HTERT RPE-1 (cell line): Measurements from ENCODE around the gene MYO1E.
"Not testable (repeated sequence)": the region's sequence is repeated elsewhere in the genome, so short reads cannot be mapped to it uniquely, and the experiment has no call there.

Experiments
- in situ Hi-C: fragments of 300-500 bp; cut with MboI; formaldehyde crosslinking; loops from 4 replicates; pipeline ENCODE4 v1.14.3; 2020; ENCODE audit warnings: low sequenced_read_pairs

The MYO1E gene

DNA sequence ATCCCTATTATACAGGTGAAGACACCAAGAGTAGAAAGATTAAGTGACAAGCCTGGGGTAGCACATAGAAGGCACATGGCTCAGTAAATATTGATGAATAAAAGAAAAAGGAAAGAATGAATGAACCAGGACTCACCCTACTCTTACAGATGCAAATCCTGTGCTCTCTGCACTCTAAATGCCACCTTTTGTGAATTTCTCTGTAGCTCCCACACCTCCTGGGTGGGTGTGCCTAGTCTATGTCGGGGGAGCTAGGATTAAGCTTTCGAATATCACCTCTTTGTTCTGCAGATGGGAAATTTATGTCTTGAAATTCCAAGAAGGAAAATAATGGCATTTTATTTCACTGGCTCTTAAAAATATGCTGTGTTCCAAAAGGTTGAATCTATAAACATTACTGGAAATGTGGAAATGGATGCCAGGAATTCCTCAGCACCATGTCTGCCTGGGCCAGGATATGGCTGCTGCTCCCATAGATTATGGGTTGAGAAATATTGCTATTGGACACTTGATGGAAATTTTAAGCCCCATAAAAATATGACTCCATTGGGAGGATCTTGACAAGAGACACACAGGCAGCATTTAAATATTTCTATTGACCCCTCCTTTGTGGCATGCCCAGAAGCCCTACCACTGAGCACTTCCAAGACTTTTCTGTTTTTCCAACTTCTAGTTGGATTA is 224.4 kb downstream of the MYO1E start:
- in situ Hi-C loops, result no loop called here

- in situ Hi-C loops, result no loop called here
Measured at GRCh38 chr15:59147666-59148065, 225.0 kb downstream of the MYO1E start.

DNA sequence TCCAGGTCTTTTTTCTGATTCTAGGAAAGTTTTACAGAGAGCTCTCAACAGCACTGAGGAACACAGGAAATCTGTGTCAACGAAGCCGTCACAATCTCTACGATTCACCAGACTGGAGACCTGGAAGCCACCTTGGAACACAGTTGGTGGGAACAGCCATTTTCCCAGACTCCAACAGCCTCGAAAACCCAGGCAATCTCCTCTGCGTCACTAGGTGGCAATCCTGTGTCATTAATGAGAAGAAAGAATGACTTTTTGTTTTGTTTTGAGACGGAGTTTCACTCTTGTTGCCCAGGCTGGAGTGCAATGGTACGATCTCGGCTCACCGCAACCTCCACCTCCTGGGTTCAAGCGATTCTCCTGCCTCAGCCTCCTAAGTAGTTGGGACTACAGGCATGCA is 228.1 kb downstream of the MYO1E start:
- in situ Hi-C loops, result not testable (repeated sequence)

GRCh38 chr15:59143281-59143680 is 229.4 kb downstream of the MYO1E start:
- in situ Hi-C loops, result no loop called here

- in situ Hi-C loops, result no loop called here
Measured at GRCh38 chr15:59140422-59141226, 232.0 kb downstream of the MYO1E start.

- in situ Hi-C loops, result no loop called here
Measured at GRCh38 chr15:59138243-59138642, 234.4 kb downstream of the MYO1E start.

GRCh38 chr15:59137566-59137965 is 235.1 kb downstream of the MYO1E start:
- in situ Hi-C loops, result no loop called here

GRCh38 chr15:59133929-59134427 is 238.7 kb downstream of the MYO1E start:
- in situ Hi-C loops, result no loop called here

DNA sequence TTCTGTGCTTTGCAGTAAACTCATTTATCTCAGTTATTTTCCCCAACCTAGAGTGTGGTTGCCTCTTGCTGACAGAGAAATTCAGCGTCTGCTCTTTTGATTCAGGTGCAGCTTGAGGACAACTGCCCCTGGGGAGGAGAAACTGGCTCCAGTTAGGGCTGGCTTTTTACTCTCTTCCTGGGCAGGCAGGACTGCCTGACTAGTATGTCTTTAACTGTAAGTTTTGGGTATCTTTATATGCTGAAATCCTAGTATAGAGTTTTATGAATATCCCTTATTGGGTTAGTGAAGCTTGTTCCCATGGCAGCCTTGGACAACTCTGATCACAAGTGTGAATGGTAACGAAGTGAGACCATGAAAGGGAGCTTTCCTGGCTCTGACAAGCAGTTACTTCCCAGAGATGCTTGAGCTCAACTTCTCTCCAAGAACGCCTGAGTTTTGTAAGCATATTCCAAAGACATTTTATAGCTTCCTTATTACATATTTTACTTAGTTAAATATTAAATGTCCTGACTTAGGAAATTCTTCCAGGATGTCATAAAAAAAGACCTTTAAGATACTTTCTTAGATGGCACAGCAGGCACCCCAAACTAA is 240.6 kb downstream of the MYO1E start:
- in situ Hi-C loops, result no loop called here

- in situ Hi-C loops, result no loop called here
Measured at GRCh38 chr15:59131456-59131855, 241.2 kb downstream of the MYO1E start.

DNA sequence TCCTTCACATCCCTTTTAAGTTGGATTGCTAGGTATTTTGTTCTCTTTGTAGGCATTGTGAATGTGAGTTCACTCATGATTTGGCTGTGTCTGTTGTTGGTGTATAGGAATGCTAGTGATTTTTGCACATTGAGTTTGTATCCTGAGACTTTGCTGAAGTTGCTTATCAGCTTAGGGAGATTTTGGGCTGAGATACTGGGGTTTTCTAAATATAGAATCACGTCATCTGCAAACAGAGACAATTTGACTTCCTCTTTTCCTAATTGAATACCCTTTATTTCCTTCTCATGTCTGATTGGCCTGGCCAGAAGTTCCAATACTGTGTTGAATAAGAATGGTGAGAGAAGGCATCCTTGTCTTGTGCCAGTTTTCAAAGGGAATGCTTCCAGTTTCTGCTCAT is 245.4 kb downstream of the MYO1E start:
- in situ Hi-C loops, result not testable (repeated sequence)

DNA sequence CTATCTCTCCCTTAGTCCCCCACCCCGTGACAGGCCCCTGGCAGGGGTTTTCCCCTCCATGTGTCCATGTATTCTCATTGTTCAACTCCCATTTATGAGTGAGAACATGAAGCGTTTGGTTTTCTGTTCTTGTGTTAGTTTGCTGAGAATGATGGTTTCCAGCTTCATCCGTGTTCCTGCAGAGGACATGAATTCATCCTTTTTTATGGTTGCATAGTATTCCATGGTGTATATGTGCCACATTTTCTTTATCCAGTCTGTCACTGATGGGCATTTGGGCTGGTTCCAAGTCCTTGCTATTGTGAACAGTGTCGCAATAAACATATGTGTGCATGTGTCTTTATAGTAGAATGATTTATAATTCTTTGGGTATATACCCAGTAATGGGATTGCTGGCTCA is 247.0 kb downstream of the MYO1E start:
- in situ Hi-C loops, result not testable (repeated sequence)

- in situ Hi-C loops, result no loop called here
Measured at GRCh38 chr15:59124261-59124660, 248.4 kb downstream of the MYO1E start.

DNA sequence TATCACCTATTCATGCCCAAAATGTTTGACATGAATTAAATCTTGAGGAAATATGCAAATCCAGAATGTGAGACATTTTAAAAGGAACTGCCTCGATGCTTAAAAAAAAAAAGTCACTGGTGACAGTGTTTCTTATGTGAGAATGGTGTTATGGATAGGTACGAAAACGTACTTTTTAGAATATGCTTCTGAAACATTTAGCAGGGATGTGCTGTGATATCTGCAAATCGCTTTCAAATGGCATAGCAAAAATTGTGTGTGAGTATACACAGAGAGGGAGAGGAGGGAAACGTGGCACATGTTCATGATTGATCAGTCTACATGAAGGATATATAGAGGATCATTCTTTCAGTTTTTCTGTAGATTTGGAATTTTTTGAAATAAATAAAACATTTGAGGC is 251.7 kb downstream of the MYO1E start:
- in situ Hi-C loops, result no loop called here

DNA sequence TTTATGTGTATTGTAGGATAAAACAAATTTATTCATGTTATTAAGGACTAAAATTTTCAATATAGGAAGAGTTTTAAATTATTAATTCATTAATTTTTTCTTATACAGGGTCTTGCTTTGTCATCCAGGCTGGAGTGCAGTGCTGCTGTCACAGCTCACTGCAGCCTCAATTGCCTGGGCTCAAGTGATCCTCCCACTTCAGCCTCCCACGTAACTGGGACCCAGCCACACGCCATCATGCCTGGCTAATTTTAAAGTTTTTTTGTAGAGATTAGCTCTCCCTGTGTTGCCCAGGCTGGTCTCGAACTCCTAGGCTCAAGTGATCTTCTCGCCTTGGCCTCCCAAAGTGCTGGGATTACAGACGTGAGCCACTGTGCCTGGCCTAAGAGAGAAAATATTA is 253.0 kb downstream of the MYO1E start:
- in situ Hi-C loops, result no loop called here

GRCh38 chr15:59116771-59117170 is 255.9 kb downstream of the MYO1E start:
- in situ Hi-C loops, result no loop called here

- in situ Hi-C loops, result no loop called here
Measured at GRCh38 chr15:59116141-59116540, 256.5 kb downstream of the MYO1E start.

GRCh38 chr15:59115047-59115446 is 257.6 kb downstream of the MYO1E start:
- in situ Hi-C loops, result no loop called here

DNA sequence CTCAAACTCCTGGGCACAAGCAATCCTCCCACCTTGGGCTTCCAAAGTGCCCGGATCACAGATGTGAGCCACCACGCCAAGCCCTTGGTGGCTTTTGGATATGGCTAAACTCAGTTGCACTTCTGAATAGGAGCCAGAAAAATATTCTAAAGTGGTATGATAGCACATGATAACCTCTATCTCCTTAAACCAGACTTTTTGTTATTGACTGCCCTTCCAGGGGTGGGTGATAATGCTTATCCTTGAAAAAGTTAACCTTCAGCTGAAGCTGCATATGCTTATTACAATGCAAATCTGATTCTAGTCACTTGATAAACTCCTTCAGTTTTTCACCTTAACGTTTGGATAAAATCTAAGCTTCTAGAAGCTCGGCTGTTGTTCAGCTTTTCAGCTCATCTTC is 261.4 kb downstream of the MYO1E start:
- in situ Hi-C loops, result no loop called here

DNA sequence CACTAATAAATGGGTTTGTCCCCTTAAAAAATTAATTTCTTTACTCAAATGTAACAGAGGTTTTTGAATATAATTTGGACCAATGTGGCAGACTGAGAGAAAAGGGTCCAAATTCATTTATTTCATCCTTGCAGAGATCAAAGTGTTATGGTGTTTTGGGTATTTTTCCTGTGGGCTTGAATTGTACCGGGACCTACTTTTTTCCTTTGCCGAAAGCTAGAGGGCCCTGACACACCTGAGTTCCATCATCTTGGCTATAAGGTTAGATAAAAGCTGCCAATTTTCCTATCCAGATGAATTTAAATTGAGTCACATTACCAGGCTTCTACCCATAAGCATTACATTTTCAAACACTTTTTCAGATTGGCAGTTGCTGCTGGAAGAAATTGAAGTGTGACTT is 266.8 kb downstream of the MYO1E start:
- in situ Hi-C loops, result no loop called here

- in situ Hi-C loops, result no loop called here
Measured at GRCh38 chr15:59104912-59105732, 267.5 kb downstream of the MYO1E start, which contains the start of gene CCNB2. Gene CCNB2 (plus strand): TSS chr15:59105146. CDS start chr15:59105269, 123 bp downstream.
